HG02763 (cell line): Measurements from ENCODE around the gene RIT1.

Source experiments
- ATAC-seq: cut with Tn5 transposase; IDR thresholded peaks from one replicate; pipeline ENCODE4 v1.9.1; 2021; ENCODE audit warnings: mild to moderate bottlenecking, moderate library complexity; ENCODE audit not compliant: unreplicated experiment

The RIT1 gene

GRCh38 chr1:155859881-155860871, 51.0 kb downstream of the RIT1 start:
- ATAC-seq: no peak

GRCh38 chr1:155859234-155859829, 51.8 kb downstream of the RIT1 start, which contains the start of gene SYT11:
TSS of gene SYT11 (plus strand) at chr1:155859567. CDS start at chr1:155859762, 195 bp downstream.
- peak; percentile 67 for ATAC-seq

- ATAC-seq: peak; percentile 8
These were observed 52.3 kb downstream of the RIT1 start for GRCh38 chr1:155858800-155859233.

- ATAC-seq: peak; percentile 43
These were observed 53.9 kb downstream of the RIT1 start, which contains the start of gene GON4L for GRCh38 chr1:155856975-155857930. TSS of gene GON4L (minus strand) at chr1:155857214. CDS start at chr1:155853780, 3,434 bp downstream.

GRCh38 chr1:155856257-155856974, 54.7 kb downstream of the RIT1 start:
- no peak for ATAC-seq

GRCh38 chr1:155850345-155850744, 60.8 kb downstream of the RIT1 start:
- ATAC-seq: no peak

GRCh38 chr1:155847823-155848529, 63.2 kb downstream of the RIT1 start:
- ATAC-seq: no peak
